Panc1 (cell line): ENCODE data around the gene KATNA1. TPM values are rescaled to one million over a fixed set of nuclear protein-coding genes. Genes with fewer than 3 reads are reported as not detected.

Source experiments
- ATAC-seq: fragments of 200-7000 bp; cut with Tn5 transposase; 2 replicates; pipeline ENCODE4 v1.9.1; 2020; ENCODE audit warnings: mild to moderate bottlenecking, moderate library complexity
- Bru-seq: library from RNA; stranded (reverse); fragments of 400-500 nt; gene quantifications from one replicate; lab custom pipeline; 2021; lab: Mats Ljungman, UMichigan
- BruChase-seq, 2 experiments: library from RNA; stranded (reverse); fragments of 400-500 nt; gene quantifications; one replicate each; lab custom pipeline; 2021; lab: Mats Ljungman, UMichigan
- BruUV-seq: library from RNA; stranded (reverse); fragments of 400-500 nt; replicated peaks from 2 replicates; lab custom pipeline; 2021; lab: Mats Ljungman, UMichigan
- CTCF ChIA-PET: fragments of 300-600 bp; sonication (Branson Sonifier 250); formaldehyde crosslinking; loops from one replicate; lab custom pipeline; 2022; ENCODE audit warnings: antibody characterized with exemption; lab: Charles Lee
- POLR2A ChIA-PET: fragments of 300-600 bp; sonication (Branson Sonifier 250); formaldehyde crosslinking; loops from one replicate; lab custom pipeline; 2022; ENCODE audit warnings: antibody characterized with exemption; lab: Charles Lee
- DNase-seq: peaks from one replicate; pipeline ENCODE4 v3.0.0-alpha.2; 2010; ENCODE audit warnings: low read depth, low spot score
- H3K27ac ChIP-seq: 2 replicates; pipeline ENCODE4 v1.5.1; 2011; ENCODE audit warnings: mild to moderate bottlenecking, low read length, inconsistent platforms
- H3K27me3 ChIP-seq: fragments of 200-500 bp; sonication (Bioruptor generic); 2 replicates; pipeline ENCODE4 v1.6.0; 2014; ENCODE audit warnings: low read length, inconsistent platforms; ENCODE audit not compliant: control insufficient read depth, insufficient read depth
- H3K36me3 ChIP-seq: fragments of 200-500 bp; sonication (Bioruptor generic); 2 replicates; pipeline ENCODE4 v1.5.1; 2014; ENCODE audit warnings: inconsistent platforms, mild to moderate bottlenecking, low read length, moderate library complexity; ENCODE audit not compliant: control insufficient read depth, insufficient read depth
- H3K4me1 ChIP-seq: 2 replicates; pipeline ENCODE4 v1.5.1; 2011; ENCODE audit warnings: inconsistent platforms, mild to moderate bottlenecking, low read length, moderate library complexity; ENCODE audit not compliant: control insufficient read depth, insufficient read depth
- H3K4me3 ChIP-seq, 2 experiments: 2 replicates each; pipeline ENCODE4 v1.5.1; 2011 to 2012; ENCODE audit warnings: low read depth in 2 of 2, low read length in 2 of 2, mild to moderate bottlenecking in 2 of 2, inconsistent platforms in 1 of 2, moderate library complexity in 1 of 2
- H3K9me3 ChIP-seq: fragments of 200-500 bp; sonication (Bioruptor generic); 2 replicates; pipeline ENCODE4 v1.5.1; 2014; ENCODE audit warnings: low read depth, mild to moderate bottlenecking, inconsistent platforms, low read length, moderate library complexity; ENCODE audit not compliant: control insufficient read depth, insufficient read depth
- POLR2AphosphoS5 ChIP-seq: IDR thresholded peaks from 2 replicates; pipeline ENCODE4 v1.6.1; 2012; ENCODE audit warnings: mild to moderate bottlenecking, low read depth, low read length, moderate library complexity
- SIN3A ChIP-seq: IDR thresholded peaks from 2 replicates; pipeline ENCODE4 v1.6.1; 2012; ENCODE audit warnings: low read depth, mild to moderate bottlenecking, low read length, moderate library complexity, borderline replicate concordance; ENCODE audit not compliant: insufficient read depth
- TCF7L2 ChIP-seq: IDR thresholded peaks from 2 replicates; pipeline ENCODE4 v1.6.1; 2011; ENCODE audit warnings: mild to moderate bottlenecking, low read depth, low read length, inconsistent platforms
- in situ Hi-C: cut with HindIII; loops from 2 replicates; pipeline ENCODE4 v1.10.0; 2016; ENCODE audit warnings: low sequenced_read_pairs, low pct_unique_long_range_greater_than_20kb
- intact Hi-C: fragments of 100-400 bp; cut with micrococcal nuclease; formaldehyde crosslinking; loops from one replicate; pipeline ENCODE4 v1.10.0; 2022; ENCODE audit not compliant: unreplicated experiment
- long read RNA-seq: library from polyadenylated mRNA; unstranded; transcript quantifications from one replicate; pipeline ENCODE4 v2.0.0, GENCODE V29; 2021; ENCODE audit not compliant: unreplicated experiment
- polyA plus RNA-seq: library from polyadenylated mRNA; unstranded; fragments of >200 nt; gene quantifications from one replicate; pipeline ENCODE4 v1.2.1, GENCODE V29; 2012; ENCODE audit warnings: missing spikeins; ENCODE audit not compliant: insufficient read length
- total RNA-seq: library from RNA; stranded (reverse); gene quantifications from one replicate; pipeline ENCODE4 v1.2.1, GENCODE V29; 2021; ENCODE audit not compliant: unreplicated experiment
- TF ChIP-seq, protein P1 (sequence below), 2 experiments: IDR thresholded peaks; 2 replicates each; pipeline ENCODE4 v1.6.1; 2011 to 2012; ENCODE audit warnings: low read depth in 2 of 2, control low read depth in 1 of 2, low read length in 1 of 2, mild to moderate bottlenecking in 1 of 2, moderate library complexity in 1 of 2; ENCODE audit not compliant: insufficient read depth in 1 of 2
- TF ChIP-seq, protein P2 (sequence below): fragments of 450-650 bp; IDR thresholded peaks from 2 replicates; pipeline ENCODE4 v1.5.1; 2017; ENCODE audit warnings: mild to moderate bottlenecking

Gene KATNA1
- total RNA-seq (19.7 TPM), Bru-seq, nascent RNA (percentile 65 among the genes with signal in this experiment), BruChase-seq, experiment 1, labeled RNA remaining after a 2-hour chase (percentile 62 among the genes with signal in this experiment), BruChase-seq, experiment 2, labeled RNA remaining after a 6-hour chase (percentile 62 among the genes with signal in this experiment)
- polyA plus RNA-seq = 17.6 TPM
- long read RNA-seq, transcript KATNA1-203 (11 exons, 1,984 nt) = major isoform, 20 of 37 reads
- long read RNA-seq, partial matches to known transcripts = 5 of 37 reads
- long read RNA-seq, other reads (novel, unspliced or antisense) = 11 of 37 reads

DNA sequence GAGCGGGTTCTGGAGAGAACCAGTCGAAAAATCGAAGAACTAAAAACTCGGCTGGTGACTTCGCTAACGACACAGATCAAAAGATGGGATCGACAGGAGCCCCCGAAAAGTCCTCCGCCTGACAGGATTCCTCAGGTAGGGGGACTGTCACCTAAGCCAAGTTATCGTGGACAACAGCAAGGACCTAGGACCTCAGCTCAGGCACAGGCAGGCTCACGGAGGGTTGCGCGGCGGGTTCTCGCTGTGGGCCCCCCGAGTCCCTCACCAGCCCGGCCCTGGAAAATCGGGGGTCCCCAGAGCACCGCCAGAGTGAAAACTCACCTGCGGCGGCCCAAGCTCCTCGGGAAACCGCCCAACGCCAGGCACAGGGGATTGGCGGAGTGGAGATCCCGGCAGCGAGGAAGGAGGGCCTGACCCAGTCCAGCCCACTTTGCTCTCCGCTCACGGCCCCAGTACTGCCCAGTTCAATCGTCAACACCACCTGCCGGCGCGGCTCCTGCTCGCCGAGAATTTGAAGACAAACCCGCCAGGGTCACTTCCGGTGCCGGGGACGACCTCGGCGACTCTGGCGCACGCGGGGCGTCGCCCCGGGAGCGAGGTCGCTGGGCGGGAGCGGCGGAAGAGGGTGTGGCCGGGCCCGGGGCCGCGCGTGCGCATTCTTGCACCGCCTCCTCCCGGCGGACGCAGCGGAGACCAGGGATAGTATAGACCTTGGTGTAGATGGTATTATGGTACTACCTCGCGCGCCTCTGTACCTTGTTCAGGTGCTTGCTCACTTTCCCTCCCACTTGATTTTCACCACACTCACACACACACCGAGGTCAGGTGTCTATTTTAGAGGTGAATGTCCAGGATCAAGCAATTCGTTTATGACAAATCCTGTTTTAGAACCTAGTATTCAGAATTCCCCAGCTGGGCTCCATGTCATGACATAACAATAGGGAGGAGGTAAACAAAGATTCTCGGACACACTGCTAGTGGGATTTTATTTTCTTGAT is at the start of gene KATNA1:
Gene KATNA1, minus strand, starts transcription at position 567 of the 998 bp plus-strand sequence. CDS start 10,167 bp downstream, outside the sequence.
- POLR2A ChIA-PET = no interaction called here

DNA sequence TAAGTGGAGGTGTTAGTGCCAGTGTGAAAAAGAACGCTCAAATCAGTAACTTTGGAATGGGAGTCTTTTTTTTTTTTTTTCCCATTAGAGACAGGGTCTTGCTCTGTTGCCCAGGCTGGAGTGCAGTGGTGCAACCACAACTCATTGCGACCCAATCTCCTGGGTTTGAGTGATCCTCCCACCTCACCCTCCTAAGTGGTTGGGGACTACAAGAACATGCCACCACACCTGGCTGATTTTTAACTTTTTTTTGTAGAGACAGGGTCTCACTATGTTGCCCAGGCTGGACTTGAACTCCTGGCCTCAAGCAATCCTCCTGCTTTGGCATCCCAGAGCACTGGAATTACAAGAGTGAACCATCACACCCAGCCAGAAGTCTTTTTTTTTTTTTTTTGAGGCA is 49.7 kb upstream of the KATNA1 start:
- ATAC-seq (no peak), DNase-seq (no peak)
- Histone ChIP-seq H3K4me1 (no peaks in the 10 kb centered on the region), H3K36me3 (peaks cover 20% of the 10 kb centered on the region), H3K27me3 (no peaks in the 10 kb centered on the region), H3K9me3 (no peaks in the 10 kb centered on the region), H3K27ac (no peak overlapping the region), H3K4me3 (no peak overlapping the region)
- ChIA-PET CTCF (no interaction called here), POLR2A (no interaction called here)
- BruUV-seq = no TSS peak
- TF ChIP-seq SIN3A = no peak
- in situ Hi-C loops (no loop called here), intact Hi-C loops (no loop called here)

More for the DNA sequence above, at the start of gene KATNA1:
- in situ Hi-C loops = no loop called here
- Histone ChIP-seq H3K27me3 (no peaks in the 10 kb centered on the region), H3K4me3 (peak within 1 kb of the TSS; percentile 82 to 92), H3K27ac (peak within 1 kb of the TSS; percentile 86), H3K9me3 (no peaks in the 10 kb centered on the region), H3K4me1 (peaks cover 13% of the 10 kb centered on the region), H3K36me3 (peaks cover 7% of the 10 kb centered on the region; the same call in 1 of the 2 replicates)
- ATAC-seq (peak; percentile 96), DNase-seq (peak; percentile 72)
- intact Hi-C loops = loop anchor here (10.0 kb wide), 1 partner anchor 84 kb away; the partner anchor contains the start of gene GINM1
- BruUV-seq = TSS peak; percentile 75
- CTCF ChIA-PET = no interaction called here
- TF ChIP-seq, protein P1, sequence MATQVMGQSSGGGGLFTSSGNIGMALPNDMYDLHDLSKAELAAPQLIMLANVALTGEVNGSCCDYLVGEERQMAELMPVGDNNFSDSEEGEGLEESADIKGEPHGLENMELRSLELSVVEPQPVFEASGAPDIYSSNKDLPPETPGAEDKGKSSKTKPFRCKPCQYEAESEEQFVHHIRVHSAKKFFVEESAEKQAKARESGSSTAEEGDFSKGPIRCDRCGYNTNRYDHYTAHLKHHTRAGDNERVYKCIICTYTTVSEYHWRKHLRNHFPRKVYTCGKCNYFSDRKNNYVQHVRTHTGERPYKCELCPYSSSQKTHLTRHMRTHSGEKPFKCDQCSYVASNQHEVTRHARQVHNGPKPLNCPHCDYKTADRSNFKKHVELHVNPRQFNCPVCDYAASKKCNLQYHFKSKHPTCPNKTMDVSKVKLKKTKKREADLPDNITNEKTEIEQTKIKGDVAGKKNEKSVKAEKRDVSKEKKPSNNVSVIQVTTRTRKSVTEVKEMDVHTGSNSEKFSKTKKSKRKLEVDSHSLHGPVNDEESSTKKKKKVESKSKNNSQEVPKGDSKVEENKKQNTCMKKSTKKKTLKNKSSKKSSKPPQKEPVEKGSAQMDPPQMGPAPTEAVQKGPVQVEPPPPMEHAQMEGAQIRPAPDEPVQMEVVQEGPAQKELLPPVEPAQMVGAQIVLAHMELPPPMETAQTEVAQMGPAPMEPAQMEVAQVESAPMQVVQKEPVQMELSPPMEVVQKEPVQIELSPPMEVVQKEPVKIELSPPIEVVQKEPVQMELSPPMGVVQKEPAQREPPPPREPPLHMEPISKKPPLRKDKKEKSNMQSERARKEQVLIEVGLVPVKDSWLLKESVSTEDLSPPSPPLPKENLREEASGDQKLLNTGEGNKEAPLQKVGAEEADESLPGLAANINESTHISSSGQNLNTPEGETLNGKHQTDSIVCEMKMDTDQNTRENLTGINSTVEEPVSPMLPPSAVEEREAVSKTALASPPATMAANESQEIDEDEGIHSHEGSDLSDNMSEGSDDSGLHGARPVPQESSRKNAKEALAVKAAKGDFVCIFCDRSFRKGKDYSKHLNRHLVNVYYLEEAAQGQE (IDR thresholded peaks at IDR 0.05; ENCODE audit: insufficient read depth in 1 of 2, low read depth in 2 of 2, low read length in 1 of 2) = peak in 1 of 2 experiments; percentile 37; a peak in 1 of 4 replicates
- TF ChIP-seq POLR2AphosphoS5 (peak; percentile 95), SIN3A (peak; percentile 92; the same call in 1 of the 2 replicates), TCF7L2 (no peak)
- TF ChIP-seq, protein P2, sequence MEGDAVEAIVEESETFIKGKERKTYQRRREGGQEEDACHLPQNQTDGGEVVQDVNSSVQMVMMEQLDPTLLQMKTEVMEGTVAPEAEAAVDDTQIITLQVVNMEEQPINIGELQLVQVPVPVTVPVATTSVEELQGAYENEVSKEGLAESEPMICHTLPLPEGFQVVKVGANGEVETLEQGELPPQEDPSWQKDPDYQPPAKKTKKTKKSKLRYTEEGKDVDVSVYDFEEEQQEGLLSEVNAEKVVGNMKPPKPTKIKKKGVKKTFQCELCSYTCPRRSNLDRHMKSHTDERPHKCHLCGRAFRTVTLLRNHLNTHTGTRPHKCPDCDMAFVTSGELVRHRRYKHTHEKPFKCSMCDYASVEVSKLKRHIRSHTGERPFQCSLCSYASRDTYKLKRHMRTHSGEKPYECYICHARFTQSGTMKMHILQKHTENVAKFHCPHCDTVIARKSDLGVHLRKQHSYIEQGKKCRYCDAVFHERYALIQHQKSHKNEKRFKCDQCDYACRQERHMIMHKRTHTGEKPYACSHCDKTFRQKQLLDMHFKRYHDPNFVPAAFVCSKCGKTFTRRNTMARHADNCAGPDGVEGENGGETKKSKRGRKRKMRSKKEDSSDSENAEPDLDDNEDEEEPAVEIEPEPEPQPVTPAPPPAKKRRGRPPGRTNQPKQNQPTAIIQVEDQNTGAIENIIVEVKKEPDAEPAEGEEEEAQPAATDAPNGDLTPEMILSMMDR = no peak
